Stimulated activated CD8-positive, alpha-beta memory T cell treated with anti-CD3 and anti-CD28 coated beads, Interleukin-4, amount 100 ng/mL, for 1 hour (primary cell): ENCODE measurements around the gene TMEM45B.
"Not testable (repeated sequence)": the region's sequence is repeated elsewhere in the genome, so short reads cannot be mapped to it uniquely, and the experiment has no call there.

ENCODE experiments used
- DNase-seq, 2 donors: peaks; one replicate each; pipeline ENCODE4 v3.0.0-alpha.2; 2020; ENCODE audit warnings: low read depth in 2 of 2, low spot score in 1 of 2

TMEM45B gene

DNA sequence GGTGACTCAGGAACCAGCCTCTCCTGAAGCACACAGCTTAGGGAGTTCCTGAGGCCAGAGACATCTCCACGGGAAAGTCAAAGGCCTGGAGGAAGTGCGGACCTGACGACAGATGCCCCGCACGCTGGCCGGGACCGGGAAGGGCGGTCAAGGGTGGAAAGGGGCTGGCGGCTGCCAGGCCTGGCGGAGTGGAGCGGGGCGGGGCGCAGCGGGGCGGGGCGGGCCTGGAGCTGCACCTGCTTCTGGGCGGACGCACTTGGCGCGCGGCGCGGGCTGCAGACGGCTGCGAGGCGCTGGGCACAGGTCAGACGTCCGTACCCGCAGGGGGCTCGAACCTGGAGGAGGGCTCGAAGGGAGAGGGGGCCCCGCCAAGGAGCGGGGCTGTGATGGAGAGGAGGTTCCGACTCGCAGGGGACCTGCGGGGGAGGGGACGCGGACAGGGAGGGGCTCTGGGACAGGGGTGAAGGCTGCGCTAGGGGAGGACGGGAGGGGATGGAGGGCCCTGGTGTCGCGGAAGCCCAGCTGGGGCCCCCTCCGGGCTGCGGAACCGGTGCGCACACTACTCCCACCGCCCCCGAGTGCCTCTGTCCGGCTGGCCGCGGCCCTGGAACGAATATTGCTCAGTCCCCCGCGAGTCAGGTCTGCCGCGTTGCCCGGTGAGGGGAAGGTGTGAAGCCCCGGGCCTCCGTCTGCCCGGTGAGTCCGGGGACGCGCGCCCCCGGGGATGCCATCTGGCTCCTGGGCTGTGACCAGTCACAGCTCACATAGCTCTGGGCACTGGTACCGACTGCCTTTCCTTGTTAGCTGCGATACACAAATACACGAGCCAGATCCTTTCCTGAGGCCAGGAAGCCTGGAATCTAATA, at the start of gene TMEM45B:
Gene TMEM45B, plus strand, starts transcription at position 253 of the 866 bp plus-strand sequence. CDS start 36,635 bp downstream, outside the sequence.
- no peak for DNase-seq

DNA sequence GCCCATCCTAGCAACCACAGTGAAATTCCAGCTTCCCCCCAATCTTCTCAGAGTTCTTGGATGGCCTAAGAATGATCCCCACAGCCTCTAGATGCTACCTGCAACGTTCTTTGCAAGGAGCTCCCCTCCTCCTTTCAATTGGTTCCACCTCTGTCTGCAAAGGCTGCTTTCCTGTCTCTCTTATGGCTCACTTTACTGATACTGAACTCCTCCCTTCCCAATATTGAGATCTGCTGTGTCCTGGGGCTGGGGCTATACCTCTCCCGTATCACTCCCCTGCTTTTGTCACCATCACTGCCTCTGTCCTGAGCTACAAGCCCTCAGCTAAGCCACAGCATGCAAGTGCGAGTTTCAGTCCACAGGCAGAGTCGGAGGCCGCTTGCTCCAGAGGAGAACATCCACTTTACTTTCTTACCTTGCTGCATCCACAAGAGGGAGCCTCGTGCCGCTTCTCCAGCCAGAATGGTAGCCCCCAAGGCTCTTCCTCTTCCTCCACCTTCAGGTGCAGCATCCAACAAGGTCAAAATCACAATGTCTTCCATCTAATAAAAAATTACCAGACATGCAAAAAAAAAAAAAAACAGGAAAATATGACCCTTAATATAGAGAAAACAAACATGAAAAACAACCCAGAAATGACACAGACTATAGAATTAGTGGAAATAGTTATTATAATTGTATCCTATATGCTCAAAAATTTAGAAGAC, 48.6 kb upstream of the TMEM45B start:
- DNase-seq = no peak

DNA sequence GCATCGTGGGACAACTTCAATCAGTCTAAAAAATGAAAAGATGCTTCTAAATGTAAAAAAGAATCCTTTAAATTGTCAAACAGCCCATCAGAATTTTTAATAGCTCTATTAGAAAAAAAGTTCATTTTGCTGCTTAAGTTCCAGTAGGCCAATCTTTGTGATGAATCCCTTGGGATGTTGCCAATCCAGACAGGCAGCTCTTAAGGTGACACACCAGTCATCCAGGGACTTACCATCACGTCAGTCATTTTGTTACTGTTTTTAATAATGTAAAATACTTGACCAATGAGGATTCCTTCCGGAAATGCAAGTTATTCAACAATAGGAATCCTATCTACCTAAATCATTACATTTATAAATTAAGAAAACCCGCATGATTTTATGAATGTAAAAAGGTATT, 47.8 kb upstream of the TMEM45B start:
- no peak for DNase-seq

DNA sequence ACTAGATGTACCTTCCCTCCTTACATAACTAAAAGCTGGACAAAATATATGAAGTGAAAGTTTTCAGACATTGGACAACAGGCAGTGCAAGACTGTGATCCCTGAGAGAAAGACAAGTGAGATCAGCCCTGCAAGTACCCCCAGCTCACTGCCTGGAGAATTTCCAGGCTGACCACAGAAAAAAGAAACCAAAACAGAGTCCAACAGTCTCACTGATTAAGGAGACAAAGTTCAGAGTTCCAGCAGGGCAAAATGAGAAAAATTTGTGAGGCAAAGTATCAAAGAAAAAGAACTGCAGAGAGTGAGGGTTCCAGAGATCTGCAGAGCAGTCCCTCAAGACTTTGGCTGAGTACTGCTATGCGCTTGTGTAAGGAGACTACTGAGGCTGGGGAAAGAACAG, 47.3 kb upstream of the TMEM45B start:
- DNase-seq = no peak

DNA sequence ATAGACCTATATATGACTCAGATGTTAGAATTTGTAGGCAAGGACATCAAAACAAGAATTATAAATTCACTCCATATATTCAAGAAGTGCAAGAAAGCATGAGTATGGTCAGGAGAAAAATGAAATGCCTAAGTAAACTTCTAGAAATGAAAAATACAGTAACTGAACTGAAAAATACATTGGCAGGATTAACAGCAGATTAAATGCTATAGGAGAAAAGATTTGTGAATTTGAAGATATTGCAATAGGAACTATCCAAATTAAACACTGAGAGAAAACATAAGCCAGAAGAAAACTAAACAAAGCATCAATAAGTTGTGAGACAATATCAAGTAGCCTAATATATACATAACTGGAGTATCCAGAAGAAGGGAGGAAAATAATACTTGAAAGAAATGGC, 46.6 kb upstream of the TMEM45B start:
- DNase-seq = no peak

DNA sequence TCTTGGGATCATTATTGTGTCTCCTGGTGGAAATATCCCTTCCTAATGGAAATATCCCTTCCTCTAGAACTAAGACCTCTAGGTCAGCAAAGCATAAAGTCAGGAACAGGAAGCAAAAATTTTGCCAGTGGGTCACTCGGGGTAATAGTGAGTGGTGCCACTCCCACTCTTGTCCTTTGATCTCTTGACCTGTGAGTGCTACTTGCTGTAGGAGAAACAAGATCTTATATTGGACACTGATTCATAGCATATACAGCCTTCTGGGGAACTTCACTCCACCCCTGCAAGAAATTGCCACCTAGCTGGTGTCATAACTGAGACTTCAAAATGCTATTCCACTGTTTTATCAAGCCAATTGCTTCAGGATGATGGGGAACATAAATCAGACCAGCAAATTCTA, 44.7 kb upstream of the TMEM45B start:
- DNase-seq = no peak

DNA sequence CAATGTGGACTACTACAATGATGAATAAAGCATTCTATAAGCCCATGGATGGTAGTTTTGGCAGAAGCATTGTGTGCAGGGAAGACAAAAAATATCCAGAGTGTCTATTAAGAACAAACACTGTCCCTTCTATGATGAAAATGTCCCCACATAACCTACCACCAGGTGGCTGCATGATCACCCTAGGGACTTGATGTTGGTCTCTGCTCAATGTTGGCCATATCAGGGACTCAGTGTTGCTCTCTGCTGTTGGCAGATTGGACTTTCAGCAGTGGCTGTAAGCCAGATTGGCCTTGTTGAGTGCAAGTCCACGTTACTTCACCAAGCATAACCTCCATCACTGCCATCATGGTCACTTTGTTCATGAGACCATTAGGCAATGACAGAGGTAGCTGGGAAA, 44.2 kb upstream of the TMEM45B start:
- not testable (repeated sequence) for DNase-seq

DNA sequence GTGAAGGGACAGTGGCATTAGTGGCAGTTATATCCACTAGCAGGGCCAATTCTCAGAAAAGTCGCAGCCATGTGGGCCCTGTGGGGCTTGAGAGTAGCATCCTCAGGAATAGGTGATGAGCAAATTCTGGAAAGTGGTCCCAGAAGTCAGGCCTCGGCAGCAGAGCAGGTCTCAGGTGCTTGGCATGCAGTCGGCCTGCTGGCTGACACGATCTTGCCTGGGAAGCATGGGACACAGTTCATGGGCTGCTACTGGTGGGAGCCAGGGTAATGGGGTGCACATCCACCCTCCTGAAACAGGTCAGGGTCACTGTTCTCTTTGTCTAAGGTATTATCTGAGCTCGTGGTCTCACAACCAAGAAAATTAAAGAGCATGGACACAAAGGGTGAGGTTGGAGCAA, 36.8 kb upstream of the TMEM45B start:
- DNase-seq = no peak

DNA sequence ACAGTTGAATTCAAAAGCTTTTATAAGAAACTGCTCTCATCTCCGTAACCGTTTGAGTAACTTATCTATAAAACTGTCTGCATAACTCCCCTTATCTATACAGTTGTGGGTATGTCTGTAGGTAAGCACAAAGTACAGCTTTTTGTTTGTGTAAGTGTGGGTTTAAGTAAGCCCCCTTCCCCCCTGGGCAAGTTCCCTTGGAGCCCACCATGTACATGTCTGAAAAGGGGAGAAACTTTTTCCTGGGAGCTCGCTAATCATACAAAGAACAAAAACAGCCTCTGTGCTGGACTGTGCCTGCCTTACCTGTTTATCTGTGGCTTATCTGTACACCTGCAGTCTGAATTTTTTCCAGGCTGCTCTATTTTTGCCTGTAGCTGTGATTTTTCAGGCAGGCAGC, 36.3 kb upstream of the TMEM45B start:
- no peak for DNase-seq

DNA sequence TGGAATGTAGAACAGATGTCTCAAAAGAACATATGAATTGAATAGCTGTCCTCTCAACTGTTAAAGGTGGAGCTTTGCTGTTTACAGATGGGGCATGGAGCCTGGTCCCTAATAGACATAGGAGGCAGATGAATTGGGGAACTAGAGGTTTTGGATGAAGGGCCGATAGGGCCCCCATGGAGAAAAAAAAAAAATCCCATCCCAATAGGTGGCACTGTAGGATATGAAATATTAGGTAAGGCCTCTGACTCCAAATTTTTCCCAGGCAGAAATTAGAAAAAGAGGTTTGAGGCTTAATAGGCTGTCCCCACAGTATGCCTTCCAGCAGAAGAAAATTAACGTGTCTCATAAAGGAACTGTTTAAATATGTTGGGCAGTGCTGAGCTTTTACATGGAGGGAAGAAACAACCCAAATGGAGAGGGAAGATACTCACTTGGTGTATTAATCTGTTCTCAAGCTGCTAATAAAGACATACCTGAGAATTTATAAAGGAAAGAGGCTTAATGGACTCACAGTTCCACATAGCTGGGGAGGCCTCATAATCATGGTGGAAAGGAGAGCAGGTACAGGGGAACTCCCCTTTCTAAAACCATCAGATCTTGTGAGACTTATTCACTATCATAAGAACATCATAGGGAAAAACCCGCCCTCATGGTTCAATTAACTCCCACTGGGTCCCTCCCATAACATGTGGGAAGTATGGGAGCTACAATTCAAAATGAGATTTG, 30.1 kb upstream of the TMEM45B start:
- DNase-seq = no peak

DNA sequence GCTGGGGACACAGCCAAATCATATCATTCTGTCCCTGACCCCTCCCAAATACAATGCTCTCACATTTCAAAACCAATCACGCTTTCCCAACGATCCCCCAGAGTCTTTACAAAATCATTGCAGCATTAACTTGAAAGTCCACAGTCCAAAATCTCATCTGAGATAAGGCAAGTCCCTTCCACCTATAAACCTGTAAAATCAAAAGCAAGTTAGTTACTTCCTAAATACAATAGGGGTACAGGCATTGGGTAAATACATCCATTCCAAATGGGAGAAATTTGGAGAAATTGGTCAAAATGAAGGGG, 29.6 kb upstream of the TMEM45B start:
- DNase-seq = not testable (repeated sequence)

DNA sequence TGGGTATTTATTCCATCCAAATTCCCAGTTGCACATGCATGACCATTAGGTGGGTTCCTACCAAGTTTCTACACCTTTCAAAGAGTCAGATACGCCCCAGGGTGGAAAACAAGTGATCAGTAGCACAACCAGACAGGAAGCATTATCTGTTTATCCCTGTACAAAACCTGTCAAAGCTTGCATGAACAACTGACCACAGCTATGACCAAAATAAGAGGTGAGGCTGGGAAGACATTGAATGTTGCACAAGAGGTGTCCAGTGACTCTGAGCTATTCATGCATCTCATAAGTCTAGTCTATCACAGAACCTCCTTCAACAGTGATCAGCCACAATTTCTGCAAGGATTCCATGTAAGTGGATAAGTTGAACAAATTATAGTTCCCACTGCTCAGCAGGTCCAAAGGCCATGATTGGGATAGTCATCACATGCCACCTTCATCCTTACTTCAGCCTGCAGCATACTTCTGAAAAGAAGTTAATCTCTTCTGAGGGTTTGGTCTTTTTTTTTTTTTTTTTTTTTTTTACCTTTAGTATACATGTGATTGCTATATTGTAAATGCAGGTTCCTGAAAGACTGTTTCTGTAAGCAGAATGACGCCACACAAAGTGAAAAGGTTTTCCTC, 28.0 kb upstream of the TMEM45B start:
- DNase-seq = no peak

DNA sequence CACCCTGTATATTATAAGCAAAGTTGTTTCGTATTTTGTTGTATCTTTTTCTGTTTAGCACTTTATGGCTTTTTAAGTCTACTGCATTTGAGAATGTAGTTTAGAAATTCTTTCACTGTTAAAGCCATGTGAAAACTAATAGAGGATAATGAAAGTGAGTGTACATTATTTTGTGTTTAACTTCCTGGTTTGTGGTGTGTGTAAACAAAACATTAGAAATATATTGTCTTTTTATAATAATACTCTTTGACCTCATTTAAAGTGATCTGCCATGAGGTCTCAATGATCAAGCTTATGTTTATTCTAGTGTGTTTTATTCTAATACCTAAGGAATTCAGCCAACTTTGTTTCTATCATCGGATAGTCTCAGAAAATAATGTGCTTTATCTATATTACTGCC, 27.4 kb upstream of the TMEM45B start:
- no peak for DNase-seq

DNA sequence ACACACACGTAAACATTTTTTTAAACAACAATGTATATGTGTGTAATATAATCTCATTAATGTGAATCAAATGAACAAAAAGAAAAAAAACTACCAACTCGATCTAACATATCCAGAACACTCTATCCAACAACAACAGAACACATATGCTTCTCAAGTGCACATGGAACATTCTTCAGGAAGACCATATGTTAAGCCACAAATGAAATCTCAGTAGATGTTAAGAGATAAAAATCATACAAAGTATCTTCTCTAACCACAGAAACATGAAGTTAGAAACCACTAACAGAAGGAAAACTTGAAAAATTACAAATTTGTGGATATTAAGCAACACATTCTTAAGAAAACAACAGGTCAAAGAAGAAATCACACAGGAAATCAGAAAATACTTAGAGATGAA, 25.5 kb upstream of the TMEM45B start:
- DNase-seq = no peak

DNA sequence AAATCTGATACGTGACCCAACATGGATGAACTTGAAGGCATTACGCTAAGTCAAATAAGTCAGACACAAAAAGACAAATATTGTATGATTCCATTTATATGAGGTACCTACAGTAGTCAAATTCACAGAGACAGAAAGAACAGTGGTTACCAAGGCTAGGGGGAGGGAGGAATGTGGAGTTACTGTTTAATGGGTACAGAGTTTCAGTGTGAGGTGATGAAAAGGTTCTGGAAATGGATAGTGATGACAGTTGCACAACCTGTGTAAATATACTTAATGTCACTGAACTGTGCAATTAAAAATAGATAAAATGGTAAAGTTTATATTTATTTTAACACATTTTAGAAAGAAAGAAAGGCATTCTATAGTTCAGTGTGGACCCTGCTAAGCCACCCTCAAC, 24.1 kb upstream of the TMEM45B start:
- DNase-seq = no peak

DNA sequence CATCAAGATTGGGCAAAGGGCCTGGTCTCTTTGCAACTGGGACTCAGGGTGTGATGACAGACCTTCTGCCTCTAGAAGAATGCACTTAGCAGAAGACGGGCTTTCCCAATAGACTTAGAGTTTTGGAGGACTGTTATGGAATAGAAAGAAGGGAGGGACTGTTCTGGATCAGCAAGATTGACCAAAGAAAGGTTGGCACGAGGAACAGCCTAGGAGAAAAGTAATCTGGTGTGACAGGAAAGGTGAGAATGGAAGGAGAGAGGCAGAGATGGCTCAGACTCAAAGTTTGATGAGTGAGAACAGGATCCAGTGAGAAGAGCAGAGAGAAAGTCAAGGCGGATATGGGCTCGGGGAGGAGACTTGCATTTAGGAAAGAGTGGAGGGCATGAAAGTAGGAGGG, 23.0 kb upstream of the TMEM45B start:
- DNase-seq = no peak

DNA sequence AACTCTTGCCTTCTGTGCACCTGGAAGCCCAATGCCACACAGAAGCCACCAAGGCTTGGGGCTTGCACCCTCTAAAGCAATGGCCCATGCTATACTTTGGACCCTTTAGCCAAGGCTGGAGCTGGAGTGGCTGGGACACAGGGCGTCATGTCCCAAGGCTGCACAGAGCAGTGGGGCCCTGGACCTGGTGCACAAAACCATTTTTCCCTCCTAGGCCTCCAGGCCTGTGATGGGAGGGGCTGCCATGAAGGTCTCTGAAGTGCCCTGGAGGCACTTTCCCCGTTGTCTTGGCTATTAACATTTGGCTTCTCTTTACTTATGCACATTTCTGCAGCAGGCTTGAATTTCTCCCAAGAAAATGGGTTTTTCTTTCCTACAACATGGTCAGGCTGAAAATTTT, 20.6 kb upstream of the TMEM45B start:
- no peak for DNase-seq

DNA sequence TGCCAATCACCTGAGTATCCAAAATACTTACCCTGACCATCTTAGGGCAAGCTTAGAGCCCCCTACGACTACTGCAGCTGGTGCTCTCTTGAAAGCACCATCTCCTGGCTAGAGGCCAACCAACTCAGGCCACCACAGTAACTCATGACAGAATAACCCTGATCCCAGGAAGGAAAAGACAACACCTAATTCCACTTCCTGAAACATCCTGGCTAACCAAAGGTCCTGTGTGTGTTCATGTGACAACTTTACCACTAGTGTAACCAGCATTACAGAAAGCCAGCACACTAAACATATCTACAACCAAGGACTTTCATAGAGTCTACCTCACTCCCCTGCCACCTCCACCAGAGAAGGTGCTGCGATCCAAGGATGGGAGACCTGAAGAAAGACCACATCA, 17.4 kb upstream of the TMEM45B start:
- no peak for DNase-seq

DNA sequence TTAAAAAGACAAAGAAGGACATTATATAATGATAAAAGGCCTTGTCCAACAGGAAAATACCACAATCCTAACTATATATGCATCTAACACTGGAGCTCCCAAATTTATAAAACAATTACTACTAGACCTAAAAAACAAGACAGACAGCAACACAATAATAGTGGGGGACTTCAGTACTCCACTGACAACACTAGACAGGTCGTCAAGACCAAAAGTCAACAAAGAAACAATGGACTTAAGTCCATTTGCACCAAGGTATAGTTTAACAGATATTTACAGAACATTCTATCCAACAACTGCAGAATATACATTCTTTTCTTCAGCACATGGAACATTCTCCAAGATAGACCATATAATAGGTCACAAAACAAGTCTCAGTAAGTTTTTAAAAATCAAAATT, 15.5 kb upstream of the TMEM45B start:
- not testable (repeated sequence) for DNase-seq

DNA sequence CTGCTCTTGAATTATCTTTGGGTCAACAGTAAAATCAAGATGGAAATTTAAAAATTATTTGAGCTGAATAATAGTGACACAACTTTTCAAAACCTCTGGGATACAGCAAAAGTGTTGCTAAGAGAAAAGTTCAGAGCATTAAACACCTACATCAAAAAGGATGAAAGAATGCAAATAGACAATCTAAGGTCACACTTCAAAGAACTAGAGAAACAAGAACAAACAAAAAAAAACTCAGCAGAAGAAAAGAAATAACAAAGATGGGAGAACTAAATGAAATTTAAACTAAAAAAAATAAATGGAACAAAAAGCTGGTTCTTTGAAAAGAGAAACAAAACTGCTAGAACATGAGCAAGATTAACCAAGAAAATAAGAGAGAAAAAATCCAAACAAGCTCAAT, 15.0 kb upstream of the TMEM45B start:
- DNase-seq = no peak

DNA sequence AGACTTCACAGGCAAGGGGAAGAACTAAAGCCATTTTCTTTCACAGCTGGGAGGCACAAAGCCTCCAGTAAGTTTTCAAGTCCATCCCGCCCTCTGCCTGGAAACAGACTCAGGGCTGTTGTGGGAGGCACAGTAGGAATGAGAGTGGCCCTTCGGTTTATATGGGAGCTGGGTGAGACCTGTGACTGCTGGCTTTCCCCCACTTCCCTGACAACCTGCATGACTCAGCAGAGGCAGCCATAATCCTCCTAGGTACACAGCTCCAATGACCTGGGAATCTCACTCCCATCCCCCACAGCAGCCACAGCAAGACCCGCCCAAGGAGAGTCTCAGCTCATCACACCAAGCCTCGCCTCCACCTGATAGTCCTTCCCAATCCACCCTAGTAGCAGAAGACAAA, 12.1 kb upstream of the TMEM45B start:
- no peak for DNase-seq

DNA sequence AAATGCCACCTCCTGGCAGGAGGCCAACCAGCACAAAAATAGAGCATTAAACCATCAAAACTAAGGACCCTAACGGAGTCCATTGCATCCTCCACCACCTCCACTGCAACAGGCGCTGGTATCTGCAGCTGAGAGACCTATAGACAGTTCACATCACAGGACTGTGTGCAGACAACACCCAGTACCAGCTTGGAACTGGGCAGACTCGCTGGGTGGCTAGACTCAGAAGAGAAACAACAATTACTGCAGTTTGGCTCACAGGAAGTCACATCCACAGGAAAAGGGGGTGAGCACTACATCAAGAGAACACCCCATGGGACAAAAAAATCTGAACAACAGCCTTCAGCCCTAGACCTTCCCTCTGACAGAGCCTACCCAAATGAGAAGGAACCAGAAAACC, 11.6 kb upstream of the TMEM45B start:
- DNase-seq = no peak
